H9 (cell line): ENCODE data around the gene PDE4B. TPM values are rescaled to one million over a fixed set of nuclear protein-coding genes. Genes with fewer than 3 reads are reported as not detected.

Experiments
- DNase-seq: peaks from one replicate; pipeline ENCODE4 v3.0.0-alpha.2; 2017
- H2AFZ ChIP-seq: one replicate; pipeline ENCODE4 v1.6.1; 2013; ENCODE audit warnings: mild to moderate bottlenecking, low read length, control low read depth, moderate library complexity
- H2AK5ac ChIP-seq: 2 replicates; pipeline ENCODE4 v1.6.1; 2013; ENCODE audit warnings: low read length, control low read depth, mixed read lengths; ENCODE audit not compliant: insufficient read length
- H2BK120ac ChIP-seq: one replicate; pipeline ENCODE4 v1.6.1; 2013; ENCODE audit warnings: low read depth, mild to moderate bottlenecking, low read length, control low read depth, inconsistent platforms; ENCODE audit not compliant: poor library complexity, severe bottlenecking
- H2BK12ac ChIP-seq: 2 replicates; pipeline ENCODE4 v1.6.1; 2013; ENCODE audit warnings: low read length, control low read depth, mixed read lengths, low read depth; ENCODE audit not compliant: insufficient read length
- H2BK15ac ChIP-seq: 2 replicates; pipeline ENCODE4 v1.6.1; 2013; ENCODE audit warnings: low read depth, low read length, control low read depth
- H2BK20ac ChIP-seq: one replicate; pipeline ENCODE4 v1.6.1; 2013; ENCODE audit warnings: low read depth, mild to moderate bottlenecking, low read length, control low read depth, inconsistent platforms; ENCODE audit not compliant: poor library complexity, severe bottlenecking
- H2BK5ac ChIP-seq: 2 replicates; pipeline ENCODE4 v1.6.1; 2013; ENCODE audit warnings: low read length, control low read depth, mixed read lengths; ENCODE audit not compliant: insufficient read length
- H3K14ac ChIP-seq: 2 replicates; pipeline ENCODE4 v1.6.1; 2013; ENCODE audit warnings: low read length, control low read depth; ENCODE audit not compliant: insufficient read depth
- H3K18ac ChIP-seq: 2 replicates; pipeline ENCODE4 v1.6.1; 2013; ENCODE audit warnings: low read depth, mild to moderate bottlenecking, mixed read lengths, low read length, control low read depth; ENCODE audit not compliant: insufficient read length
- H3K23ac ChIP-seq: 2 replicates; pipeline ENCODE4 v1.6.1; 2013; ENCODE audit warnings: low read length, control low read depth, mixed read lengths, low read depth; ENCODE audit not compliant: insufficient read length
- H3K23me2 ChIP-seq: 2 replicates; pipeline ENCODE4 v1.6.1; 2013; ENCODE audit warnings: low read depth, mild to moderate bottlenecking, mixed read lengths, low read length, control low read depth; ENCODE audit not compliant: insufficient read length, poor library complexity, severe bottlenecking
- H3K27ac ChIP-seq: 2 replicates; pipeline ENCODE4 v1.5.1; 2013; ENCODE audit warnings: low read length, control low read depth, mixed read lengths, low read depth; ENCODE audit not compliant: insufficient read length
- H3K27me3 ChIP-seq: 2 replicates; pipeline ENCODE4 v1.6.1; 2013; ENCODE audit warnings: low read length, control low read depth, inconsistent platforms; ENCODE audit not compliant: insufficient read depth
- H3K4ac ChIP-seq: 2 replicates; pipeline ENCODE4 v1.6.1; 2013; ENCODE audit warnings: low read depth, mild to moderate bottlenecking, control low read depth, inconsistent platforms, low read length, moderate library complexity
- H3K4me1 ChIP-seq: 2 replicates; pipeline ENCODE4 v1.6.1; 2013; ENCODE audit warnings: low read length, control low read depth, inconsistent platforms; ENCODE audit not compliant: insufficient read depth
- H3K4me2 ChIP-seq: 2 replicates; pipeline ENCODE4 v1.6.1; 2013; ENCODE audit warnings: low read length, control low read depth, mixed read lengths; ENCODE audit not compliant: insufficient read length, insufficient read depth
- H3K56ac ChIP-seq: 2 replicates; pipeline ENCODE4 v1.6.1; 2013; ENCODE audit warnings: low read depth, mild to moderate bottlenecking, mixed read lengths, low read length, control low read depth; ENCODE audit not compliant: insufficient read length
- H3K79me1 ChIP-seq: 2 replicates; pipeline ENCODE4 v1.6.1; 2013; ENCODE audit warnings: low read depth, mild to moderate bottlenecking, moderate library complexity, low read length, control low read depth, inconsistent platforms; ENCODE audit not compliant: insufficient read depth, poor library complexity, severe bottlenecking
- H3K79me2 ChIP-seq: 2 replicates; pipeline ENCODE4 v1.6.1; 2013; ENCODE audit warnings: low read length, control low read depth, inconsistent platforms; ENCODE audit not compliant: insufficient read depth
- H3K9ac ChIP-seq: 2 replicates; pipeline ENCODE4 v1.6.1; 2013; ENCODE audit warnings: low read length, control low read depth, mixed read lengths; ENCODE audit not compliant: insufficient read length; ENCODE audit errors: extremely low read depth
- H3K9me3 ChIP-seq: one replicate; pipeline ENCODE4 v1.6.1; 2013; ENCODE audit warnings: low read depth, low read length, inconsistent platforms; ENCODE audit not compliant: control insufficient read depth
- H3T11ph ChIP-seq: one replicate; pipeline ENCODE4 v1.6.1; 2013; ENCODE audit warnings: mild to moderate bottlenecking, low read length, control low read depth, inconsistent platforms
- H4K20me1 ChIP-seq: one replicate; pipeline ENCODE4 v1.6.1; 2013; ENCODE audit not compliant: control insufficient read depth, insufficient read length, insufficient read depth
- H4K5ac ChIP-seq: 2 replicates; pipeline ENCODE4 v1.6.1; 2013; ENCODE audit warnings: low read depth, mild to moderate bottlenecking, mixed read lengths, low read length, control low read depth; ENCODE audit not compliant: insufficient read length
- H4K8ac ChIP-seq: replicated peaks from 2 replicates; pipeline ENCODE4 v1.6.1; 2013; ENCODE audit warnings: low read length, control low read depth, mixed read lengths, low read depth; ENCODE audit not compliant: insufficient read length
- H4K91ac ChIP-seq: 2 replicates; pipeline ENCODE4 v1.6.1; 2013; ENCODE audit warnings: low read depth, mild to moderate bottlenecking, moderate library complexity, mixed read lengths, low read length, control low read depth; ENCODE audit not compliant: insufficient read length
- H3K27ac Mint-ChIP-seq, 3 experiments: 2 replicates in 2 of 3; 3 replicates in 1 of 3; pipeline ENCODE4 v1.8.0; 2020 to 2021; ENCODE audit warnings: mixed read lengths in 3 of 3, mild to moderate bottlenecking in 1 of 3, moderate library complexity in 1 of 3
- H3K27me3 Mint-ChIP-seq: 2 replicates; pipeline ENCODE4 v1.8.0; 2021; ENCODE audit warnings: low read depth, mild to moderate bottlenecking, moderate library complexity, mixed read lengths
- H3K36me3 Mint-ChIP-seq, 3 experiments: 2 replicates in 2 of 3; 3 replicates in 1 of 3; pipeline ENCODE4 v1.8.0; 2020 to 2021; ENCODE audit warnings: low read depth in 3 of 3, mixed read lengths in 3 of 3; ENCODE audit not compliant: insufficient read depth in 1 of 3
- H3K4me1 Mint-ChIP-seq, 2 experiments: 2 replicates each; pipeline ENCODE4 v1.8.0; 2020; ENCODE audit warnings: mixed read lengths in 2 of 2
- H3K4me3 Mint-ChIP-seq, 2 experiments: 2 replicates in 1 of 2; 3 replicates in 1 of 2; pipeline ENCODE4 v1.8.0; 2020 to 2021; ENCODE audit warnings: mild to moderate bottlenecking in 2 of 2, mixed read lengths in 2 of 2, moderate library complexity in 1 of 2
- H3K9me3 Mint-ChIP-seq, 2 experiments: 2 replicates in 1 of 2; 3 replicates in 1 of 2; pipeline ENCODE4 v1.8.0; 2020; ENCODE audit warnings: mild to moderate bottlenecking in 2 of 2, mixed read lengths in 2 of 2, moderate library complexity in 1 of 2
- CTCF ChIP-seq: fragments of 200-600 bp; sonication (generic); conservative IDR thresholded peaks from 3 replicates; pipeline ENCODE4 v1.8.0; 2021; ENCODE audit warnings: antibody characterized with exemption, mild to moderate bottlenecking
- total RNA-seq: library from RNA; stranded (reverse); gene quantifications from 2 replicates; pipeline ENCODE4 v1.2.1, GENCODE V29; 2021

PDE4B gene
- total RNA-seq, 1 experiment from 2014 or later = 19.8 TPM

- Histone ChIP-seq H3K27me3 (no peaks in the 10 kb centered on the region), H3K56ac (no peak overlapping the region), H3K79me1 (no peaks in the 10 kb centered on the region), H3K18ac (no peak overlapping the region), H2BK12ac (no peak overlapping the region), H3K4me1 (no peaks in the 10 kb centered on the region), H2BK120ac (no peak overlapping the region), H4K91ac (no peak overlapping the region), H2BK20ac (no peak overlapping the region), H2BK15ac (no peak overlapping the region), H2AK5ac (no peak overlapping the region), H3K27ac (no peak overlapping the region), H3K4me2 (no peak overlapping the region), H4K20me1 (no peaks in the 10 kb centered on the region), H3K23me2 (no peaks in the 10 kb centered on the region), H3T11ph (no peak overlapping the region), H3K14ac (no peak overlapping the region), H2BK5ac (no peak overlapping the region), H3K9ac (no peak overlapping the region), H4K5ac (no peak overlapping the region), H3K4ac (no peak overlapping the region), H4K8ac (no peak overlapping the region), H3K9me3 (no peaks in the 10 kb centered on the region), H3K79me2 (no peaks in the 10 kb centered on the region), H3K23ac (no peak overlapping the region), H2AFZ (no peak overlapping the region)
- Mint-ChIP-seq H3K27ac (no peak overlapping the region), H3K4me1 (0 out of 4 replicates have a peak, but pooled peaks cover 0 to 3% of the 10 kb centered on the region in 2 experiments), H3K9me3 (no peaks in the 10 kb centered on the region), H3K27me3 (no peaks in the 10 kb centered on the region), H3K36me3 (no peaks in the 10 kb centered on the region), H3K4me3 (no peak overlapping the region)
- TF ChIP-seq CTCF = no peak
- DNase-seq = no peak
Observed at GRCh38 chr1:66214901-66215300, 422.2 kb downstream of the PDE4B start.
